HG03097 (cell line): ENCODE results near the gene TM9SF1.

ENCODE experiments used
- ATAC-seq: cut with Tn5 transposase; IDR thresholded peaks from one replicate; pipeline ENCODE4 v1.9.1; 2021; ENCODE audit not compliant: unreplicated experiment, low FRiP score

The TM9SF1 gene

GRCh38 chr14:24198814-24199524 is 3.7 kb upstream of the TM9SF1 start:
- no peak for ATAC-seq

- no peak for ATAC-seq
Measured at GRCh38 chr14:24197056-24197450, 1.8 kb upstream of the TM9SF1 start.

- ATAC-seq, result no peak
Measured at GRCh38 chr14:24196071-24197055, 1.1 kb upstream of the TM9SF1 start.

GRCh38 chr14:24194873-24195185 is 412 bp downstream of the TM9SF1 start:
- ATAC-seq, result no peak

- no peak for ATAC-seq
Measured at GRCh38 chr14:24194186-24194872, 912 bp downstream of the TM9SF1 start.

GRCh38 chr14:24192933-24193332 is 2.3 kb downstream of the TM9SF1 start:
- no peak for ATAC-seq

- ATAC-seq, result no peak
Measured at GRCh38 chr14:24190416-24190815, 4.8 kb downstream of the TM9SF1 start.

GRCh38 chr14:24189460-24189859 is 5.8 kb downstream of the TM9SF1 start:
- no peak for ATAC-seq

- ATAC-seq, result no peak
Measured at GRCh38 chr14:24189059-24189375, 6.2 kb downstream of the TM9SF1 start.

GRCh38 chr14:24188251-24189058 is 6.8 kb downstream of the TM9SF1 start, which contains the start of gene IPO4:
Gene IPO4 (minus strand): TSS chr14:24188816. CDS start chr14:24188787, 29 bp downstream.
- peak; percentile 75 for ATAC-seq

GRCh38 chr14:24187539-24187915 is 7.7 kb downstream of the TM9SF1 start:
- ATAC-seq, result no peak

- ATAC-seq, result no peak
Measured at GRCh38 chr14:24186831-24187538, 8.3 kb downstream of the TM9SF1 start.

GRCh38 chr14:24185741-24186140 is 9.5 kb downstream of the TM9SF1 start:
- ATAC-seq, result no peak

GRCh38 chr14:24185026-24185425 is 10.2 kb downstream of the TM9SF1 start:
- ATAC-seq, result no peak

GRCh38 chr14:24184104-24184970 is 10.9 kb downstream of the TM9SF1 start:
- ATAC-seq, result no peak

- no peak for ATAC-seq
Measured at GRCh38 chr14:24183014-24183481, 12.2 kb downstream of the TM9SF1 start.

GRCh38 chr14:24182110-24182882 is 12.9 kb downstream of the TM9SF1 start:
- no peak for ATAC-seq
